BE2C (cell line): Measurements from ENCODE around the gene VEGFB.
A peak's percentile ranks its signal among the peaks of the same experiment; 100 is the strongest.

ENCODE experiments used
- DNase-seq: peaks from one replicate; pipeline ENCODE4 v3.0.0-alpha.2; 2020
- H3K27me3 ChIP-seq: fragments of 250-450 bp; sonication (Bioruptor Pico); 2 replicates; pipeline ENCODE4 v1.5.1; 2020; ENCODE audit warnings: mild to moderate bottlenecking
- H3K36me3 ChIP-seq: fragments of 250-450 bp; sonication (Bioruptor Pico); 2 replicates; pipeline ENCODE4 v1.5.1; 2020; ENCODE audit warnings: mild to moderate bottlenecking
- H3K4me1 ChIP-seq: fragments of 250-450 bp; sonication (Bioruptor Pico); 2 replicates; pipeline ENCODE4 v1.5.1; 2020
- H3K4me3 ChIP-seq: 2 replicates; pipeline ENCODE4 v1.5.1; 2011; ENCODE audit warnings: low read depth, low read length
- H3K9me3 ChIP-seq: fragments of 250-450 bp; sonication (Bioruptor Pico); 2 replicates; pipeline ENCODE4 v1.5.1; 2020
- TF ChIP-seq, protein P1 (sequence below): IDR thresholded peaks from 2 replicates; pipeline ENCODE4 v1.5.1; 2012; ENCODE audit warnings: mild to moderate bottlenecking, low read depth, low read length

VEGFB gene

DNA sequence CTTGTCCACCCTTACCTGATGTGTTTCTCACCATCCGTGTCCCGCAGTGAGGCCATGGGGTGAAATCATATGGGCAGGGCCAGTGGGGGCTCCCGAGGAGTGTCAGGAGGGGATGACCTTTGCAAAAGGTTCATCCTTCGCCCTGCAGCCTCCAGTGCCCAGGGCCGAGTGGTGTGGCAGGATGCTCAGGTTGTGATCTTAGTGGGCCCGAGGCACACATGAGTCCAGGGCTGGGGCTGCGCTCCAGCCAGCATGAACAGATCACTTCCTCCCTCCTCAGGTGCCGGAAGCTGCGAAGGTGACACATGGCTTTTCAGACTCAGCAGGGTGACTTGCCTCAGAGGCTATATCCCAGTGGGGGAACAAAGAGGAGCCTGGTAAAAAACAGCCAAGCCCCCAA, 3.7 kb downstream of the VEGFB start:
- TF ChIP-seq, protein P1, sequence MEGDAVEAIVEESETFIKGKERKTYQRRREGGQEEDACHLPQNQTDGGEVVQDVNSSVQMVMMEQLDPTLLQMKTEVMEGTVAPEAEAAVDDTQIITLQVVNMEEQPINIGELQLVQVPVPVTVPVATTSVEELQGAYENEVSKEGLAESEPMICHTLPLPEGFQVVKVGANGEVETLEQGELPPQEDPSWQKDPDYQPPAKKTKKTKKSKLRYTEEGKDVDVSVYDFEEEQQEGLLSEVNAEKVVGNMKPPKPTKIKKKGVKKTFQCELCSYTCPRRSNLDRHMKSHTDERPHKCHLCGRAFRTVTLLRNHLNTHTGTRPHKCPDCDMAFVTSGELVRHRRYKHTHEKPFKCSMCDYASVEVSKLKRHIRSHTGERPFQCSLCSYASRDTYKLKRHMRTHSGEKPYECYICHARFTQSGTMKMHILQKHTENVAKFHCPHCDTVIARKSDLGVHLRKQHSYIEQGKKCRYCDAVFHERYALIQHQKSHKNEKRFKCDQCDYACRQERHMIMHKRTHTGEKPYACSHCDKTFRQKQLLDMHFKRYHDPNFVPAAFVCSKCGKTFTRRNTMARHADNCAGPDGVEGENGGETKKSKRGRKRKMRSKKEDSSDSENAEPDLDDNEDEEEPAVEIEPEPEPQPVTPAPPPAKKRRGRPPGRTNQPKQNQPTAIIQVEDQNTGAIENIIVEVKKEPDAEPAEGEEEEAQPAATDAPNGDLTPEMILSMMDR = no peak
- Histone ChIP-seq H3K27me3 (no peaks in the 10 kb centered on the region), H3K4me3 (no peak overlapping the region), H3K36me3 (no peaks in the 10 kb centered on the region), H3K4me1 (peaks cover 4% of the 10 kb centered on the region), H3K9me3 (no peaks in the 10 kb centered on the region)
- DNase-seq = no peak

DNA sequence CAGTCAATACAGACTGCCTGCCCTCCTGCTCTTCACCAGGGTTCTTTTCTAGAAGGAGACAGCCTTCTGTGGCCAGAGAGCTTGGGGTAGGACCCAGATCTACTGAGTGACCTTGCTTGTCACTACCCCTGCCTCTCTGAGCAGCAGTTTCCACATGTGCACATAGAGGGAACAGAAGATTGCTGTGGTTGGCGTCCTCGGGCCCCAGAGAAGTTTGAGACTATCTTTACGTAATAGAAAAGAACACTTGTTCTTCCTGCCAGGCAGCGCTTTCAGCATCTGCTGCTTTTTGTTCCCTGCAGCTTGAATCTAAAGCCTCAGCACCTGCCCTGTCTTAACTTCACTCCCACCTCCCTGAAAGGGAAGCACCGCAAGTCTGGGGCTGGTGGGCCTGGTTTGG, 4.6 kb downstream of the VEGFB start:
- Histone ChIP-seq H3K36me3 (no peaks in the 10 kb centered on the region), H3K27me3 (no peaks in the 10 kb centered on the region), H3K4me1 (peaks cover 4% of the 10 kb centered on the region), H3K4me3 (no peak overlapping the region), H3K9me3 (no peaks in the 10 kb centered on the region)
- no peak for DNase-seq
- TF ChIP-seq, protein P1 = no peak

DNA sequence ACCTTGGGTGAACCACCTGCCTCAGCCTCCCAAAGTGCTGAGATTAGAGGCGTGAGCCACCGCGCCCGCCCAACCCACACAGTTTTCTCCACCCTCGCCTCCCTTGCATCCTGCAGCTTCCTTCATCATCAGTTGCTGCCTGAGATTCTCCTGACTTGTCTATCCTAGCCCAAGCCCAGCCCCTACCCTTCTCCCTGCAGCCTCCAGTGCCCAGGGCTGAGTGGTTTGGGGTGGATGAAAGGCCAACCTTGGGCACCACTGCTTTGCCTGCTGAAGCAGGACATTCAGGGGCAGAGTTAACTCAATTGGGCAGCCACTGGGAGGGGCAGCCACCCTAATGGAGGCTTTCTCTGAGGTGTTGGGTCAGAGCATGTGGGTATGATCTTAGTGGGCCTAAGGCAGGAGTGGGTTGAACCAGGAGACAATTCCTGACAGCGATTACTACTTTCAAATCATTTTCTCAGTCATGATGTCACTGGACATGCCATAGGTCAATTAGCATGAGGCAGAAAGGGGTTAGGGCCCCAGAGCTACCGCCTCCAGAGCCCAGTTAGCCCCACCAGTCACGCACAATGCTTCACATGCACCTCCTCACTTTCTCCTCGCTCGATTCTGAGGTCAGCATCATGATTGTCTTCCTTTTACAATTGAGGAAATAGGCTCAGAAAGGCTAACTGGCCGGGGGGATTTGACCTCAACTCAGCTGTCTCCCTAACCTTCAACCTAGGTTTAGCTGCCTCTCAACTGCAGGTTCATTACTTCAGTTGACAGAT, 5.5 kb downstream of the VEGFB start:
- Histone ChIP-seq H3K4me1 (peaks cover 4% of the 10 kb centered on the region), H3K4me3 (peak overlapping the region; percentile 69), H3K27me3 (no peaks in the 10 kb centered on the region), H3K9me3 (no peaks in the 10 kb centered on the region), H3K36me3 (no peaks in the 10 kb centered on the region)
- DNase-seq = no peak
- TF ChIP-seq, protein P1 = no peak

DNA sequence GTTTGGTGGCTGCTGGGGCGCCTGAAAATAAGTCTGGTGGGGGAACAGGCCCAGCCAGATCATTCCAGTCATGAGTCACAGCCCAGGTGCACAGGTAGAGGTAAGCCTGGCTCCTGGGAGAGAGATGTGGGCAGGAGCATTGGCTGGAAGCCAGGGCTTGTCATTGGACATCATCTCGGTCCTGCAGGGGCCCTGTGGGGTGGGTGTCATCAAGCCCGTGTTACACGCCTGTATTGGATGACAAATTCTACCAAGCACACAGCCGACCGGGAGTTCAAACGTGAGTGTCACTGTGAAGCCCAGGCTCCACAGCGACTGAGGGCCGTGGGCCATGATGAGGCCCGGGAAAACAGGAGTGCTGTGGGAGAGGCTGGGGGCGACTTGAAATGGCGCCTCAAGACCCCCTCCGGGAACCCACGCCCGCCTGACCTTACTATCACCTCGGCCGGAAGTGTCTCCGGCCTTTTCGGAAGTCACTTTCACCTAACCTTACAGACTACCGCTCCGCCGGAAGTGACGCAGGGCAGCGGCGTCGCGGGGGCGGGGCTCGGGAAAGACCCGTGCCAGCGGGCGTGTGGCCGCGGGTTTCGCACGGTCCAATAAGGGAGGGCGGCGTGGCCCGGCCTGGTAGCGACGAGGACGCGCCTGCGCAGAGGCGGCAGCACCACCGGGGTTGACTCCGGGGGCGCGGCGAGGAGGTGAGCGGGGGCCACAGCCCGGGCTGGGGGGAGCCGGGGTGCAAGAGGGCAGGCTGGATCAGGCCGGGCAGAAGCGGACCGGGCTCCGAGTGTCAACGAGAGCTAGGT, 6.3 kb downstream of the VEGFB start, which contains the start of gene FKBP2:
TSS of gene FKBP2 (plus strand) at position 661 of the 806 bp plus-strand sequence. CDS start 1,293 bp downstream, outside the sequence.
- H3K36me3 ChIP-seq = no peaks in the 10 kb centered on the region
- no peaks in the 10 kb centered on the region for H3K27me3 ChIP-seq
- H3K4me1 ChIP-seq = peaks cover 4% of the 10 kb centered on the region
- no peaks in the 10 kb centered on the region for H3K9me3 ChIP-seq
- TF ChIP-seq, protein P1 = no peak
- H3K4me3 ChIP-seq = peak within 1 kb of the TSS; percentile 69
- DNase-seq = peak; percentile 94

DNA sequence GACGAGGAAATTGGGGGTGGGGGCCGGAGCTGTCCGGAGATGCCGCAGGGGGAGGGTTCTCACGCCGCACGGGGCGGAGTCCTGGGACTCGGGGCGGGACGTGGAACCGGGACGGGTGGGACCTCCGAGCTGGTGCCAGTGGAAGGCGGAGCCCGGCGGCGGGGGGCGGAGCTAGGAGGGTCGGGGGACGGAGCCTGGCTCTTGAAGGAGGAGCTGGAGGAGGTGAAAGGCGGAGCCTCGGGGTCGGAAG, 6.8 kb downstream of the VEGFB start:
- Histone ChIP-seq H3K4me1 (peaks cover 4% of the 10 kb centered on the region), H3K36me3 (no peaks in the 10 kb centered on the region), H3K4me3 (peak overlapping the region; percentile 69), H3K9me3 (no peaks in the 10 kb centered on the region), H3K27me3 (no peaks in the 10 kb centered on the region)
- TF ChIP-seq, protein P1 = no peak
- DNase-seq = no peak
